Activated CD4-positive, alpha-beta T cell treated with anti-CD3 and anti-CD28 coated beads, Interleukin-2, amount 50 U/mL, for 1 hour (primary cell): ENCODE measurements around the gene ARHGAP12.

Experiments used
- DNase-seq: peaks from one replicate; pipeline ENCODE4 v3.0.0-alpha.2; 2020

The ARHGAP12 gene

DNA sequence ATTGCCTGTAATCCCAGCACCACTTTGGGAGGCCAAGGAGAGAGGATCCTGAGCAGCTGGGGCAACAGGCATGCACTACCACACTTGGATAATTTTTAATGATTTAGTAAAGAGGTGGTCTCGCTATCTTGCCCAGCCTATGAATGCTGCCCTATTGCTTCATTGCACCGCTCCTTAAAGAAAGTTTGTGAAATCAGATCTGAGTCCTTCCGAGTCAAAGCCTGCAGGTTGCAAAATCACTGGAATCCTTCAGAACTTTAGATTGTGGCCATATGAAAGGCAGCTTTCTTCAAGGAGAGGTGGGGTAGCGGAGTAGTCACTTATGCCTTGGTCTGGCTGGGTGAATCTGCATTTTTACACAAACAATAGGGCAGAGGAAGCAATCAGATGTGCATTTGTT, 166.3 kb downstream of the ARHGAP12 start:
- DNase-seq, result no peak

DNA sequence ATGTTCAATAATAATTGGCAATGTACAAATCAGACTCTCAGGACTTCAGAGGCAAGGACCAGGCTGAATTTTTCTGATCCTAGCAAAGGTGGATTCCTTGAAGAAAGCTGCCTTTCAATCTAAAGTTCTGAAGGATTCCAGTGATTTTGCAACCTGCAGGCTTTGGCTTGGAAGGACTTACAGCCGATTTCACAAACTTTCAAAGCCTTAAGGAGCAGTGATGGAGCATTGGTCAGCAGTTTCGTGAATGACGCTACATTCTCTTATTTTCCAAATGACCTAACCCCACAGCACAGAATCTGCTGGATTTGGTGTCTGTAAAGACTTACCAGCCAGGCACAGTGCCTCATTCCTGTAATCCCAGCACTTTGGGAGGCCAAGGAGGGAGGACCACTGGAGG, 167.5 kb downstream of the ARHGAP12 start:
- no peak for DNase-seq

DNA sequence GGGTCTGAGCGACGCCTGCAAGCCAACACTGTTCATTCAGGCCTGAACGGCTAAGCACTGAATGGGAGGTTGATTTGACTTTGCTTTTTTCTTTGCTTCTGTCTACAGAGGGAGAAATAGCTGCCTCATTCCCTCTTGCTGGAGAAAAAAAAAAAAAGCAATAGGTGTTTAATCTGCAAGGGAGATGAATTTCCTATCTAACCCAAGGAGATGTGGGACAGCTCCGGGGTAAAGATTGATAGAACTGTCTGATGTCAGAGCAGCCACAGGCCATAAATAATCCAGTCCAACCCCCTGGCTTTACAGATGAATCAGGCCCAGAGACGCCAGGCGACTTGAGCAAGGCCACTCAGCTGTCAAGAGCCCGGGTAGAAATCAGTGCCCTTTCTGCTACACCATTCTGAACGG, 168.0 kb downstream of the ARHGAP12 start:
- no peak for DNase-seq

DNA sequence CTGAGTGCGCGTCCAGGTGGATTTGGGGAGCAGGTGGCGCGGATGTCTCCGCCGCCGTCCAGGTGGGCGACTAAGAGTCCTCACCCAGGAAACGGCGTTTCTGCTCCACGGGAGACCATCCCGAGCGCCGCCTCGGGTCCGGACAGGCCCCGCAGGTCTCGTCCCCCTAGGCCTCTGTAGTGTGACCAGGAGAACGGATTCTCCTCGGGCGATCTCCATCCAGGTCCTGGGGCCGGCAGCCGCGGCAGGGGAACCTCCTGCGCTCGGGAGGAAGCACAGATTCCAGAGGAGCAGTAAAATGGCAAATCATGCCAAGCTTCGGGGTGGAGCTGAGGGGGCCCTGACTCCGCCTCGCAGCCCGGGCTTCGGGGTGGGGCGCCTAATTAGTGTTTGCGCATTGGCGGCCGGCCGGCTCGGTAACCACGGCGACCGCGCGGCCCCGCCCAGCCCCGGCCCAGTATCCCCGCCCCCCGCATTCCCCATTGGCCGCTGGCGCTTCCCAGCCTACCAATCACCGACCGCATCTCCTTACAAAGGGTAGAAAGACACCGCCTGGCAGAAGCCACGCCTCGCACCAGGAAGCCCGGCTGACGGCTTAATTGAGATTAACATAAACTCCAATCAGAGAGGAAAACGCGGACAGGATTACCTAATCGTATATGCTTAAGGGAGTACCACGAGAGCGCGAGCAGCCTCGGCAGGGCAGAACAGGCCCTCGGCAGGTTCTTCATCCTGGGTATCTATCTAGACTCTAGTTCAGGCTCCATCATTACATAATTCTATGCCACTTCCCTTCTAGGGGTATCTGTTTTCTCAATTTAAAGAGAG, 168.6 kb downstream of the ARHGAP12 start:
- DNase-seq, result peak; percentile 94

DNA sequence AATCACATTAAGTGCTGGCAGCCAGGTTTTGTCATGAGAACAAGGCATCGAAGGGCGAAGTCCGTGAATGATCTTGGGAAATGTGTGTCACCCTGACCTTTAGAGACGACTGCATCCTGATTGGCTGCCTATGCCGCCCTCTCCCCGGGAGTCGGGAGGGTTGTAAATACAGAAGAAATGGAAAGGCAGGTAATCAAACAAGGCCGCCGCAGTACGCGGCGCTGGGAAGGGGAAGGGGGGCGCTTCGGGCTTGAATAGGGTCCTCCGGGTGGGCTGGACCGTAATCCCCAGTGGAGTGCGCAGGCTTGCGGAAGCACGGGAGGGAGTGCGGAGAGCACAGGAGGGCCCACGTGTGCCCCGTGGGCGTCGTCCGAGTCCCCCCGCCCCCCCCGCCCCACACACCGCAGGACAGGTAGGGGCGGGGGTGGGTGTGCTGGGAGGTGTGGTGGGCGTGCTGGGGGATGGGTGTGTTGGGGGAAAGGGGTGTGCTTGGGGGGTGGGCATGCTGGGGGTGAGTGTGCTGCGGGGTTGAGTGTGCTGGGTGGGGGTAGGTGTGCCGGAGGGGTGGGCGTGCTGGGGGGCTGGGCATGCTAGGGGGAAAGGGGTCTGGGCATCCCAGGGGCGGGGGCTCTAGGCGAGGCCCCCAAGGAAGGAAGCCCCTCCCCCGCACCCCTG, 169.4 kb downstream of the ARHGAP12 start:
- peak; percentile 39 for DNase-seq

DNA sequence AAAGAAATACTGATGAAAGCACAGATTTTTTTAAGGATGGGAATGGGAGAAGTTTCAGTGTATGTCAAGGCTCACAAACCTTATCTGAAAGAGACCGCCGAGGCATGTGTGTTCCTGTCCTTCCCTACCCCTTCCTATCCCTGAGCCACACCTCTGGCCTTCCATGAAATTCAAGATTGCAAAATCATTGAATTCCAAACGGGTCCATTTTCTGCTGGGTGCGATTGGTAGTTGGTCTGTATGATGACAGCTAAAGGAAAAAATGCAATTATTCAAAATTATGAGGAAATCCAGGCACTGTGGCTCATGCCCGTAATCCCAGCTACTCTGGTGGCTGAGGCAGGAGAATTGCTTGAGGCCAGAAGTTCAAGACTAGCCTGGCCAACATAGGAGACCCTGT, 170.1 kb downstream of the ARHGAP12 start:
- no peak for DNase-seq

DNA sequence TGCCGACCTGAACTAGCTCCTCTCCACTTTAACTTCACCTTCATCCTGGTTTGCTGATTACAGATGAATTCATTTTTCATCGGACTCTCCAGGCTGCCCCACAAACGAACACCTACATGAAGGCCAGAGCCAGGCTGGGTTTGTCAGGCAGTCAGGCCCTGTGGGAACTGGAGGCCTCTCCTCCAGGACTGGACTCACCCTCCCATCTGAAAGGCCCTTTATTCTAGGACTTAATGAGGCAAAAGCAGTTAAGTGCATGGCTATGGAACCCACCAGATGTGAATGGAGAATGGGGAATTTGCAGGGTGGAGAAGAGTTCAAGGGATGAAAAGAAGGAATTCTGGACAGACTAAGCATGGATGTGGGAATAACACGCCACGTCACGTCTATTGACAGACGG, 170.8 kb downstream of the ARHGAP12 start:
- no peak for DNase-seq

DNA sequence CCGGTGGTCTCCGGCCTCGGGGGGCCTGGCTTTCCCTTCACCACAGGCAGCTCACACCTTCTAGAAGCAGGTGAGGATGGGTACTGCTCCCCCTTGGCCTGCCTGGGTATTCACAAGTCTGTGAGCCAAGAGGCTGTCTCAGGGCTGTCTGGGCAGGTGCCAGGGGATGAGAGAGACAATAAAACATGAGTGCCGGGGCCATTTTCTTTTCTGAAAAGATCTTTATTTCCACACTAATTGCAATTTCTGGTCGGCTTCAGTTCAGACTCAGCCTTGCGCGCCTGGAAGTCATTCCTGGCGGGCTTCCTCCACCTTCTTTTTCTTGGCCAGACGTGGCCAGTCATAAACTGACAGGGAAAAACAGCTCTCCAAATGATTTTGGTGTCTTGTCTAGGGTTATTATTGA, 171.2 kb downstream of the ARHGAP12 start:
- DNase-seq, result no peak

DNA sequence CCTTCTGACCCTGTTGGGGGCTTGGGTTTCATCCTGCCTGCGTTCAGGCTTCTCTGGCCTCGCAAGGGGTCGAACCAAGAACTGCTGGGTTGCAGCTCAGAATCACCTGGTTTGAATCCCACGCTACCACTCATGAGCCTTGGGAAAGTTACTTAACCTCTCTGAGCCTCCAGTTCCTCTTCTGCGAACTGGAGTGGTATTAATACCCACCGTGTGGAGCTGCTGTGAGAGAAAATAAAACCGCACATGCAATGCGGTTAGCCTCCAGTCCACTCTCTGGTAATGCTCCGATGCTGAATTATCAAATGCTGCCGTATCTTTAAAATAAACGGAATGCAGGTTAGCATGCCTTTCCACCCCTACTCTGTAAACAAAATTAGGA, 171.9 kb downstream of the ARHGAP12 start:
- no peak for DNase-seq

DNA sequence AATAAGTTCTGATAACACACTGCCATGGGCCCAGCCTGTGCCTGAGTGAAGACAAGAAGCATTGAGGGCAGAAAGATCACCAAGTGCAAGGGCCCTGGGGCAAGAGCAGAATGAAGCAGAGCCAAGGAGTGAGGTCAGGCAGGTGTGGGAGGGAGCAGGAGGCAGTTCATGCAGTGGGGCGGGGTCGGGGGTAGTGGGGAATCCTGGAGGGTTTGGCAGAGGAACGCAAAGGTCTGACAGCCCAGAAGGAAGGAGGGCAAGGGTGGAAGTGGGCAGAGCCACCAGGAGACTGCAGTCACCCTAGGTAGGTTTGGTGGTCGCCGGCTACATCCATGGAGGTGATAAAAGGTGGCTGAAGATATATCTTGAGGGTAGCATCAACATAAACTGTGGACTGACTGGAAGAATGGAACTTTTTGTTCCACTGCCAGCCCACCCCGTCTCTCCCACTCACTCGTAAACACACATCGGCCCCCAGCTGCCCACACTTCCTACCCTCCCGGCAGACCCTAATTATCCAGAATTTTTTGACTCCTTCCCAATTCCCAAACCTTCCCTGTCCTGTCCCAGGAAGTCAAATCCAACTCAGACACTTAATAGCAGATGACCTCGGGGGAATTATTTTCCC, 172.4 kb downstream of the ARHGAP12 start:
- DNase-seq, result no peak
